Measurements from ENCODE around the gene PRR5. TPM values are rescaled to one million over a fixed set of nuclear protein-coding genes. Genes with fewer than 3 reads are reported as not detected.

Gene PRR5
- polyA plus RNA-seq, 4 donors: 37.0 to 80.5 (median 61.8) TPM

GRCh38 chr22:44719586-44720368 is 17.8 kb downstream of the PRR5 start:
- Histone ChIP-seq H3K9me3 (ENCODE audit: control insufficient read depth in 2 of 2, insufficient read depth in 1 of 2, low read depth in 1 of 2, low read length in 1 of 2) (no peaks in the 10 kb centered on the region), H3K27me3 (ENCODE audit: control insufficient read depth in 3 of 3, insufficient read depth in 3 of 3, low read length in 3 of 3) (no peaks in the 10 kb centered on the region), H3K36me3 (ENCODE audit: control insufficient read depth in 3 of 3, insufficient read depth in 2 of 3, low read depth in 1 of 3, low read length in 3 of 3) (peaks cover 0 to 60% (median 7%) of the 10 kb centered on the region in 3 donors), H3K27ac (ENCODE audit: low read depth in 1 of 3, low read length in 2 of 3) (peak overlapping the region in 1 of 3 donors; percentile 21), H3K4me1 (ENCODE audit: control insufficient read depth in 3 of 3, insufficient read depth in 2 of 3, low read depth in 1 of 3, low read length in 2 of 3) (peaks cover 0 to 11% (median 0%) of the 10 kb centered on the region in 3 donors), H3K4me3 (ENCODE audit: low read depth in 1 of 3, low read length in 3 of 3) (no peak overlapping the region)
- WGBS, 3 donors: 47 to 69% (median 67%) methylated on average over 13 of the region's 13 CpGs
- DNase-seq: peak; percentile 68 to 88
- no peak for FAIRE-seq

DNA sequence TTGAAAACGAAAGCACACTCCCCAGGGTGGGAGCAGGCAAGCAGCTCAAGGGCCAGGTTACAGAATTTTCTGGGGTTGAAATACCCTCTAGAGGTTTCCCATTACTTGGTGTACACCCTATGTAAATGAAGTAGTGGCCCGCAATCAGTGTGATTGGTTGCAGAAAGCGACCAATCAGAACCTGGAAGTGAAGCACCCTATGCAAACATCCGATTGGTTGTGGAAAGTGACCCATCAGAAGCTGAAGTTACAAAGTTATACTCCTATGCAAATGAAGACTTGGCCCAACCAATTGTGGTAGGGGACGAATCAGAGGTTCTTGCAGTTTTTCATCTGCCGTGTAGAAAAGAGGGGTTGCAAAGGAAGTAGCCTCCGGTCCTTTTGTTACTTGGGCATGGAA is 19.2 kb downstream of the PRR5 start:
- Histone ChIP-seq H3K9me3 (ENCODE audit: control insufficient read depth in 2 of 2, insufficient read depth in 1 of 2, low read depth in 1 of 2, low read length in 1 of 2) (no peaks in the 10 kb centered on the region), H3K36me3 (ENCODE audit: control insufficient read depth in 3 of 3, insufficient read depth in 2 of 3, low read depth in 1 of 3, low read length in 3 of 3) (peaks cover 0 to 60% (median 4%) of the 10 kb centered on the region in 3 donors), H3K27me3 (ENCODE audit: control insufficient read depth in 3 of 3, insufficient read depth in 3 of 3, low read length in 3 of 3) (no peaks in the 10 kb centered on the region), H3K4me3 (ENCODE audit: low read depth in 1 of 3, low read length in 3 of 3) (no peak overlapping the region), H3K27ac (ENCODE audit: low read depth in 1 of 3, low read length in 2 of 3) (no peak overlapping the region), H3K4me1 (ENCODE audit: control insufficient read depth in 3 of 3, insufficient read depth in 2 of 3, low read depth in 1 of 3, low read length in 2 of 3) (peaks cover 0 to 15% (median 0%) of the 10 kb centered on the region in 3 donors)
- FAIRE-seq (no peak), DNase-seq (no peak)
- WGBS, 3 donors: 83 to 95% (median 94%) methylated on average over 7 of the region's 7 CpGs

GRCh38 chr22:44722611-44723010 is 20.6 kb downstream of the PRR5 start:
- WGBS, 3 donors: 66 to 71% (median 67%) methylated on average over 2 of the region's 2 CpGs
- FAIRE-seq: no peak
- Histone ChIP-seq H3K9me3 (ENCODE audit: control insufficient read depth in 2 of 2, insufficient read depth in 1 of 2, low read depth in 1 of 2, low read length in 1 of 2) (no peaks in the 10 kb centered on the region), H3K36me3 (ENCODE audit: control insufficient read depth in 3 of 3, insufficient read depth in 2 of 3, low read depth in 1 of 3, low read length in 3 of 3) (peaks cover 0 to 68% (median under 1%) of the 10 kb centered on the region in 3 donors), H3K27me3 (ENCODE audit: control insufficient read depth in 3 of 3, insufficient read depth in 3 of 3, low read length in 3 of 3) (no peaks in the 10 kb centered on the region), H3K27ac (ENCODE audit: low read depth in 1 of 3, low read length in 2 of 3) (no peak overlapping the region), H3K4me1 (ENCODE audit: control insufficient read depth in 3 of 3, insufficient read depth in 2 of 3, low read depth in 1 of 3, low read length in 2 of 3) (peaks cover 0 to 15% (median 0%) of the 10 kb centered on the region in 3 donors), H3K4me3 (ENCODE audit: low read depth in 1 of 3, low read length in 3 of 3) (no peak overlapping the region)
- DNase-seq: no peak

GRCh38 chr22:44723801-44724200 is 21.8 kb downstream of the PRR5 start:
- no peak for FAIRE-seq
- DNase-seq: peak; percentile 47 to 52
- H3K4me1 ChIP-seq (ENCODE audit: control insufficient read depth in 3 of 3, insufficient read depth in 2 of 3, low read depth in 1 of 3, low read length in 2 of 3): peaks cover 0 to 26% (median 0%) of the 10 kb centered on the region in 3 donors
- no peaks in the 10 kb centered on the region for H3K27me3 ChIP-seq (ENCODE audit: control insufficient read depth in 3 of 3, insufficient read depth in 3 of 3, low read length in 3 of 3)
- H3K4me3 ChIP-seq (ENCODE audit: low read depth in 1 of 3, low read length in 3 of 3): no peak overlapping the region
- WGBS, 3 donors: 91 to 98% (median 93%) methylated on average over 2 of the region's 2 CpGs
- no peak overlapping the region for H3K27ac ChIP-seq (ENCODE audit: low read depth in 1 of 3, low read length in 2 of 3)
- H3K9me3 ChIP-seq (ENCODE audit: control insufficient read depth in 2 of 2, insufficient read depth in 1 of 2, low read depth in 1 of 2, low read length in 1 of 2): no peaks in the 10 kb centered on the region
- H3K36me3 ChIP-seq (ENCODE audit: control insufficient read depth in 3 of 3, insufficient read depth in 2 of 3, low read depth in 1 of 3, low read length in 3 of 3): peaks cover 0 to 78% (median 0%) of the 10 kb centered on the region in 3 donors

GRCh38 chr22:44724416-44724815 is 22.4 kb downstream of the PRR5 start:
- DNase-seq (no peak), FAIRE-seq (no peak)
- Histone ChIP-seq H3K36me3 (ENCODE audit: control insufficient read depth in 3 of 3, insufficient read depth in 2 of 3, low read depth in 1 of 3, low read length in 3 of 3) (peaks cover 0 to 81% (median 2%) of the 10 kb centered on the region in 3 donors), H3K9me3 (ENCODE audit: control insufficient read depth in 2 of 2, insufficient read depth in 1 of 2, low read depth in 1 of 2, low read length in 1 of 2) (no peaks in the 10 kb centered on the region), H3K27ac (ENCODE audit: low read depth in 1 of 3, low read length in 2 of 3) (no peak overlapping the region), H3K4me3 (ENCODE audit: low read depth in 1 of 3, low read length in 3 of 3) (no peak overlapping the region), H3K27me3 (ENCODE audit: control insufficient read depth in 3 of 3, insufficient read depth in 3 of 3, low read length in 3 of 3) (no peaks in the 10 kb centered on the region), H3K4me1 (ENCODE audit: control insufficient read depth in 3 of 3, insufficient read depth in 2 of 3, low read depth in 1 of 3, low read length in 2 of 3) (peaks cover 0 to 30% (median 0%) of the 10 kb centered on the region in 3 donors)
- 90 to 96% (median 93%) methylated on average over 6 of the region's 6 CpGs for WGBS, 3 donors

GRCh38 chr22:44724859-44725258 is 22.9 kb downstream of the PRR5 start:
- Histone ChIP-seq H3K27me3 (ENCODE audit: control insufficient read depth in 3 of 3, insufficient read depth in 3 of 3, low read length in 3 of 3) (no peaks in the 10 kb centered on the region), H3K27ac (ENCODE audit: low read depth in 1 of 3, low read length in 2 of 3) (no peak overlapping the region), H3K36me3 (ENCODE audit: control insufficient read depth in 3 of 3, insufficient read depth in 2 of 3, low read depth in 1 of 3, low read length in 3 of 3) (peaks cover 0 to 81% (median 3%) of the 10 kb centered on the region in 3 donors), H3K4me1 (ENCODE audit: control insufficient read depth in 3 of 3, insufficient read depth in 2 of 3, low read depth in 1 of 3, low read length in 2 of 3) (peaks cover 0 to 28% (median 0%) of the 10 kb centered on the region in 3 donors), H3K9me3 (ENCODE audit: control insufficient read depth in 2 of 2, insufficient read depth in 1 of 2, low read depth in 1 of 2, low read length in 1 of 2) (no peaks in the 10 kb centered on the region), H3K4me3 (ENCODE audit: low read depth in 1 of 3, low read length in 3 of 3) (no peak overlapping the region)
- WGBS, 3 donors: 82 to 91% (median 91%) methylated on average over 8 of the region's 8 CpGs
- no peak for FAIRE-seq
- DNase-seq: no peak

- Histone ChIP-seq H3K27me3 (ENCODE audit: control insufficient read depth in 3 of 3, insufficient read depth in 3 of 3, low read length in 3 of 3) (no peaks in the 10 kb centered on the region), H3K27ac (ENCODE audit: low read depth in 1 of 3, low read length in 2 of 3) (no peak overlapping the region), H3K9me3 (ENCODE audit: control insufficient read depth in 2 of 2, insufficient read depth in 1 of 2, low read depth in 1 of 2, low read length in 1 of 2) (no peaks in the 10 kb centered on the region), H3K36me3 (ENCODE audit: control insufficient read depth in 3 of 3, insufficient read depth in 2 of 3, low read depth in 1 of 3, low read length in 3 of 3) (peaks cover 0 to 82% (median 3%) of the 10 kb centered on the region in 3 donors), H3K4me3 (ENCODE audit: low read depth in 1 of 3, low read length in 3 of 3) (no peak overlapping the region), H3K4me1 (ENCODE audit: control insufficient read depth in 3 of 3, insufficient read depth in 2 of 3, low read depth in 1 of 3, low read length in 2 of 3) (peaks cover 0 to 29% (median 0%) of the 10 kb centered on the region in 3 donors)
- 92 to 95% (median 93%) methylated on average over 11 of the region's 11 CpGs for WGBS, 3 donors
- DNase-seq (no peak), FAIRE-seq (no peak)
Observed at GRCh38 chr22:44726439-44726838, 24.4 kb downstream of the PRR5 start.

DNA sequence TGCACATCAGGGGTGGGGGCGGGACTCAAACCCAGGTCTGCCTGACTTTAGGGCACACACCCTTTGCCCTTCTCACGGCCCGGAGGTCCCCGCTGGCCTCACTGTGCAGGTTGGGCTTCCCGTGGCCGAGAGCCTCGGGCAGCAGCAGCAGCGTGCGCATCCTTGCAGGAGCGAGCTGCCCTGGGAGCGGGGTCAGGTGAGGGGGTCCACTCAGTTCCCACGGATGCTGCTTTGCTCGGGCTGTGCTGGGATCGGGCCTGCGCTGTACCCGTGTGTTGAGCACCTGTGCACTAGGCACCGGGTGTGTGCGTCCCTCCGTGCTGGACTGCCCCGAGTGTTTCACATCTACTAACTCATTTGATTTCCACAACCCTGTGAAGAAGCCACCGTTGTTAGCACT is 25.1 kb downstream of the PRR5 start:
- Histone ChIP-seq H3K27me3 (ENCODE audit: control insufficient read depth in 3 of 3, insufficient read depth in 3 of 3, low read length in 3 of 3) (no peaks in the 10 kb centered on the region), H3K4me1 (ENCODE audit: control insufficient read depth in 3 of 3, insufficient read depth in 2 of 3, low read depth in 1 of 3, low read length in 2 of 3) (peaks cover 0 to 29% (median 0%) of the 10 kb centered on the region in 3 donors), H3K9me3 (ENCODE audit: control insufficient read depth in 2 of 2, insufficient read depth in 1 of 2, low read depth in 1 of 2, low read length in 1 of 2) (no peaks in the 10 kb centered on the region), H3K27ac (ENCODE audit: low read depth in 1 of 3, low read length in 2 of 3) (no peak overlapping the region), H3K36me3 (ENCODE audit: control insufficient read depth in 3 of 3, insufficient read depth in 2 of 3, low read depth in 1 of 3, low read length in 3 of 3) (peaks cover 0 to 82% (median 3%) of the 10 kb centered on the region in 3 donors), H3K4me3 (ENCODE audit: low read depth in 1 of 3, low read length in 3 of 3) (no peak overlapping the region)
- DNase-seq (no peak), FAIRE-seq (no peak)
- 93 to 94% (median 94%) methylated on average over 21 of the region's 21 CpGs for WGBS, 3 donors

Measured in small intestine (tissue), 7 donors.